Measurements from ENCODE around the gene MCU.
A peak's percentile ranks its signal among the peaks of the same experiment; 100 is the strongest.
"Not testable (repeated sequence)": the region's sequence is repeated elsewhere in the genome, so short reads cannot be mapped to it uniquely, and the experiment has no call there.

MCU gene

DNA sequence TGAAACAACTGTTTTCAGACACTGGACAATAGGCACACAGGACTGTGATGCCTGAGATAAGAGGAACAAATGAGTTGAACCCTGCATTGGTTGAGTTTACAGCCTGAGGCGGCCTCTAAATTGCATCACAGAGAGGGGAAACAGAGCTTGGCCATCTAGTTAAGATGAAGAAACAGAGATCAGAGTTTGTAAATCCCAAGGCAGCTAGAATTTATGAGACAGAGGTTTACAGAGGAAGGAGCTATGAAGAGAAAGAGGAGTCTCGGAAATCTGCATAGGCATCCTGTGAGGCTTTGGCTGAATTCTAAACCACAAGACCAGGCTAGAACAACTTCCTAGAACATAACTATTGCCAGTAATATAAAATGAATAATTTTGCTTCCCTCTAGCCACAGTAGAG lies 160.6 kb downstream of the MCU start:
- DNase-seq = no peak

DNA sequence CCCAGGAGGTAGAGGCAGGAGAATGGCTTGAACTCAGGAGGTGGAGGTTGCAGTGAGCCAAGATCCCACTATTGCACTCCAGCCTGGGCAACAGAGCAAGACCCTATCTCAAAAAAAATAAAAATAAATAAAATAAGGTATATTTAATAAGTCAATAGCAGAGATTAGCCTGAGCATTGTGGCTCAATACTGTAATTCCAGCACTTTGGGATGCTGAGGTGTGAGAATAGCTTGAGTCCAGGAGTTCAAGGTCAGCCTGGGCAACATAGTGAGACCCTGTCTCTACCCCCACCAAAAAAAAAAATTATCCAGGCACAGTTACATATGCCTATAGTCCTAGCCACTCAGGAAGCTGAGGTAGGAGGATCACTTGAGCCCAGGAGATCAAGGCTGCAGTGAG lies 163.2 kb downstream of the MCU start:
- DNase-seq = no peak

DNA sequence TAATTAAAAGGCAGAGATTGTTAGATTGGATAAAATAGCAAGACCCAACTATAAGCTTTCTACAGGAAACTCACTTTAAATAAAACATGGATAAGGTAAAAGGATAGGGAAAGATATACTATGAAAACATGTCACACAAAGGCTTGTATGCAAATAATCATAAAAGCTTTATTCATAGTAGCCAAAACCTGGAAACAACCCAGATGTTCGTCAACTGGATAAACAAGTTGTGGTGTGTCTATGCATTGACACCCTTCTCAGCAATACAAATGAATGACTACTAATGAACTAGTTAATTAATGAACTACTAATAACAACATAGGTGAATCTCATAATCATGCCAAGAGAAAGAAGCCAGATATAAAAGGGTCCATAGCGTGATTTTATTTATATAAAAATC lies 163.8 kb downstream of the MCU start:
- no peak for DNase-seq

GRCh38 chr10:72858067-72858466 lies 166.1 kb downstream of the MCU start:
- DNase-seq = no peak

DNA sequence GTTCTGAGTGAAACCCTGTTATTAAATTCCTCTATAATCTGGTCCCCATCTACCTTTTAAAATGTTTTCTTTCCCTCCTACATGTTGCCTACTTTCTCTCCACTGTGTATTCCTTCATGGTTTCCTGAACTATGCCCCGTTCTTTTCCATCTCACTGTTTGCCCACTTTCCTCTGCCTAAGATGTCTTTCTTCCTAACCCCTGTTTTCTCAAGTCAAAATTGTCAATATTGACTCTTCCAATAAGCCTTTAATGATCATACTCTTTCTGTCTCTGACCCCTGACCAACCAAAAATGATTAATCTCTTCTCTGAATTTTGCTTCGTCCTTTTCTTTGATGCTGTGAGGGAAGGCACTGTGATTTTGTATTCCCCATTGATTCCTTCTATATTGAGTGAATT lies 171.0 kb downstream of the MCU start:
- no peak for DNase-seq

DNA sequence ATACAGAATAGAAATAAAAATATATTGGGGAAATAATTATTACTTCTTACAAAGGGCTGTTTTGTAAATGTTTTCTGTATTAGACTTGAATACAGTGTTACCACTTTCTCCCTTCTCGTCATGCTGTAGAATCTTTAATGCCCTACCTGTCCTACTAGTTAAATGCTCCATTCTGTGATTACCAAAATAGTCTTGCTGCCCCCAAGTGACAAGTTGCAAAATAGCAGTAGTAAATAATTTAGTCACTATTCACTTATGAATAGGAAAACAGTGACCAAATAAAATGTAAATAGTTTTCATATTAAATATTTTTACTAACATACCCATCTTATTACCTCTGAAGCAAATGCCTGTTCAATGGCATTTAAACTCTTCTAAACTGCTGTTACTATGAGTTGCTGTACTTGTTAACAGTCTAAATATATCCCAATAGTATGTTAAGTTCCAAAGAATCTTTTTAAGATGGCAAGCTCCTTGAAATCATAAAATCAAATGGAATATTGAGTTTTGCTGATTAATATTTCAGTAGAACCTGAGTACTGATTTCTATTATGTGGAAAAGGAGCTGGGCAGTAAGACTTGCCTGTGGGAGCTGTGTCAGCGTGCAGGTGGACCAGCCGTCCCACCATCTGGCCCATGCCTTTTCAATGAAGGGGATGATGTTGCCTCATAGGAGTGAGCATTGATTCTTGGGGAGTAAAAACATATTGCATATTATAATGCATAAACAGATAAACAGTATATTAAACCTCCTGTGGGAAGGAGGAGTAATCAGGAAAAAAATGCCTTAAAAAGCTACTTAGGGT lies 183.5 kb downstream of the MCU start:
- DNase-seq = peak; percentile 3

DNA sequence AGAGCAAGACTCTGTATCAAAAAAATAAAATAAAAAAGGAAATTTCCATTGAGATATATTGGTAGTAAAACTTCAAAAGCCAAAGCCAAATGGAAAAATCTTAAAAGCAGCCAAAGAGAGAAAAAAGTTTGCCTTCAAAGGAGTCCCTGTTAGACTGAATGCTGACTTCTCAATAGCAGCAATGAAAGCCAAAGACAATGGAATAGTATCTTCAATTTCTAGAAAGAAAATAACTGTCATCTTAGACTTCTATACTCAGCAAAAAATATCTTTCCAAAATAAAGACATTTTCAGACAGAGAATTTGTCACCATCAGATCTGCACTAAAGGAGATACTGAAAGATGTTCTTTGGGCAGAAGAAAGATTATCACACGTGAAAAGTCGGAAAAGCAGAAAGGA lies 187.3 kb downstream of the MCU start:
- no peak for DNase-seq

- no peak for DNase-seq
Measured at GRCh38 chr10:72881291-72881690, 189.3 kb downstream of the MCU start.

DNA sequence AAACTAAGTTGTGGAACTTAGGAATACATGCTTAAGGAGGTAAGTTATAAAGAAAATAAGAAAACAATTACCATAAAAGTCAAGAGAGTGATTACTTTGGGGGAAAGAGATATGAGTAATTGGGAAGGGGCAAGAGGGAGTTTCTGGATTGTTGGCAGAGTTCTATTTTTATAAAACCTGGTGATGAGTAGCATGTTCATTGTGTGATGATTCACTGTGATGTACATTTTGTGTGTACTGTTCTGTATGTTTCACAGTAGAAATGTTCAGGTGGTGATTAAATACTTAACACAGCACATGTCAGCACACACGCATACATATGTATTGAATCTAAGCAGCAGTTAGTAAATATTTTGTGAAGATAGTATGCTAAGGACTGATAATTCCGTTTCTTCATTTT lies 191.9 kb downstream of the MCU start:
- no peak for DNase-seq

GRCh38 chr10:72885953-72886352 lies 194.0 kb downstream of the MCU start:
- DNase-seq = no peak

GRCh38 chr10:72886621-72887020 lies 194.7 kb downstream of the MCU start:
- DNase-seq = no peak

- no peak for DNase-seq
Measured at GRCh38 chr10:72887043-72887442, 195.1 kb downstream of the MCU start.

- DNase-seq = no peak
Measured at GRCh38 chr10:72888151-72888638, 196.3 kb downstream of the MCU start.

- peak; percentile 8 for DNase-seq
Measured at GRCh38 chr10:72889391-72889831, 197.5 kb downstream of the MCU start.

GRCh38 chr10:72890086-72890485 lies 198.1 kb downstream of the MCU start:
- DNase-seq = no peak

GRCh38 chr10:72893136-72893798 lies 201.3 kb downstream of the MCU start, which contains the start of gene OIT3:
OIT3 (plus strand) TSS chr10:72893739; CDS start chr10:72893799, 60 bp downstream.
- no peak for DNase-seq

GRCh38 chr10:72895236-72895850 lies 203.4 kb downstream of the MCU start:
- no peak for DNase-seq

- DNase-seq = no peak
Measured at GRCh38 chr10:72898616-72899015, 206.7 kb downstream of the MCU start.

- no peak for DNase-seq
Measured at GRCh38 chr10:72899545-72899944, 207.6 kb downstream of the MCU start.

DNA sequence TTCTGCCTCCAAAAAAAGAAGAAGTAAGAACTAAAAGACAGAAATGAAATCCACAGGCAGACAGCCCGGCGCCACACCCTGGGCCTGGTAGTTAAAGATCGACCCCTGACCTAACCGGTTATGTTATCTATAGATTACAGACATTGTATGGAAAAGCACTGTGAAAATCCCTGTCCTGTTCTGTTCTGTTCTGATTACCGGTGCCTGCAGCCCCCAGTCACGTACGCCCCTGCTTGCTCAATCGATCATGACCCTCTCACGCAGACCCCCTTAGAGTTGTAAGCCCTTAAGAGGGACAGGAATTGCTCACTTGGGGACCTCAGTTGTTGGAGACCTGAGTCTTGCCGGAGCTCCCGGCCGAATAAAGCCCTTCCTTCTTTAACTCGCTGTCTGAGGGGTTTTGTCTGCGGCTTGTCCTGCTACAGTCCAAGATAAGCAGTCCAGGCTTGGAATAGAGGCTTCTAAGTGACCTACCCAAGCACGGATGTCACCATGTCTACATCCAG lies 212.1 kb downstream of the MCU start:
- not testable (repeated sequence) for DNase-seq

GRCh38 chr10:72904806-72905205 lies 212.9 kb downstream of the MCU start:
- DNase-seq = no peak

DNA sequence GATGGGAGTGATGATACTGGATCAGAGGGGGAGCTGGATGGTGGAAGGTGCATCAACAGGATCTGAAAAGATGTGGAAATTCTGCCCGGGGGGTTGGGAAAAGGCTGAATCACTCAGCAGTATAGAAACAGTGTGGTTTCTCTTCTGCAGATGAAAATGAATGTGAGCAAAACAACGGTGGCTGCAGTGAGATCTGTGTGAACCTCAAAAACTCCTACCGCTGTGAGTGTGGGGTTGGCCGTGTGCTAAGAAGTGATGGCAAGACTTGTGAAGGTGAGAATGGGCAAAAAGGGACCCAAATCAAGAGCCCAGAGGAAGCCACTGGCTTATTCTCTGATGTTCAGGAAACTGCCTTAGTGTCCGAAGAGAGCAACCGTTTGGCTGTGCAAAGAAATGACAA lies 214.5 kb downstream of the MCU start:
- no peak for DNase-seq

DNA sequence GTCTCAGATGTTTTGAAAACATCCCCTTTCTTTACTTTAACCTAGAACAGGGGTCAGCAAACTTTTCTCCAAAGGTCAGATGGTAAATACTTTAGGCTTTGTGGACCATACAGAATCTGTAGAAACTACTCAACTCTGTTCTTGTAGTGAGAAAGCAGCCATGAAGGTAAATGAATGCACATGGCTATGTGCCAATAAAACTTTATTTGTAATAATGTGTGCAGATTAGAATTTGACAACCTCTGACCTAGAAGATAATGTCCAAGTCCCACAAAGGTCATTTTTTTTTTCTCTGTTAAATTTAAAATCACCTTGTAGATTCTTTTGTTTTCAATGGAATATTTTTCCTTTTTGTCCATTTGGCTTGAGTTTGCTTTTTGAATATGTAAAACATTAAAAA lies 218.8 kb downstream of the MCU start:
- DNase-seq = no peak

- no peak for DNase-seq
Measured at GRCh38 chr10:72911758-72912157, 219.8 kb downstream of the MCU start.
